Thymus (tissue), 11 donors: ENCODE data around the gene MRPL55. TPM values are rescaled to one million over a fixed set of nuclear protein-coding genes. Genes with fewer than 3 reads are reported as not detected.

ENCODE experiments used
- DNase-seq, 9 donors: peaks; one replicate each; pipeline ENCODE4 v3.0.0-alpha.2; 2013; ENCODE audit warnings: low spot score in 9 of 9, low read depth in 6 of 9, missing footprints in 1 of 9
- H3K27ac ChIP-seq, 2 donors: one replicate each; pipeline ENCODE4 v1.5.1; 2013; ENCODE audit warnings: control low read depth in 1 of 2, low read depth in 1 of 2, low read length in 1 of 2, mild to moderate bottlenecking in 1 of 2, moderate library complexity in 1 of 2
- H3K27me3 ChIP-seq, 2 donors: one replicate each; pipeline ENCODE4 v1.5.1; 2013; ENCODE audit warnings: low read length in 1 of 2; ENCODE audit not compliant: control insufficient read depth in 2 of 2, insufficient read depth in 1 of 2
- H3K36me3 ChIP-seq, 2 donors: one replicate each; pipeline ENCODE4 v1.5.1; 2013; ENCODE audit warnings: low read length in 1 of 2, mild to moderate bottlenecking in 1 of 2, moderate library complexity in 1 of 2; ENCODE audit not compliant: control insufficient read depth in 2 of 2, insufficient read depth in 2 of 2
- H3K4me1 ChIP-seq, 2 donors: one replicate each; pipeline ENCODE4 v1.5.1; 2013; ENCODE audit warnings: low read length in 2 of 2; ENCODE audit not compliant: control insufficient read depth in 2 of 2, insufficient read depth in 2 of 2
- H3K4me3 ChIP-seq, 2 donors: one replicate each; pipeline ENCODE4 v1.5.1; 2013; ENCODE audit warnings: low read length in 2 of 2, control low read depth in 1 of 2, mild to moderate bottlenecking in 1 of 2
- H3K9me3 ChIP-seq, 2 donors: one replicate each; pipeline ENCODE4 v1.5.1; 2013; ENCODE audit warnings: low read length in 1 of 2, mild to moderate bottlenecking in 1 of 2; ENCODE audit not compliant: control insufficient read depth in 2 of 2, insufficient read depth in 1 of 2
- WGBS: extraction: QIAGEN DNeasy Blood & Tissue Kit; methylation state at CpG from one replicate; pipeline ENCODE4 v1.1.7; 2013; 5-methylcytosine and 5-hydroxymethylcytosine counted together
- polyA plus RNA-seq: library from polyadenylated mRNA; stranded (reverse); fragments of 200-250 nt; gene quantifications from one replicate; pipeline ENCODE4 v1.2.3, GENCODE V29; 2013
- total RNA-seq: library from RNA; stranded (reverse); fragments of 120-200 nt; gene quantifications from one replicate; pipeline ENCODE4 v1.2.4, GENCODE V29; 2013
- donor health status: healthy.

The MRPL55 gene
- total and polyA plus RNA-seq, 2 donors, result 58.5 to 96.7 TPM

DNA sequence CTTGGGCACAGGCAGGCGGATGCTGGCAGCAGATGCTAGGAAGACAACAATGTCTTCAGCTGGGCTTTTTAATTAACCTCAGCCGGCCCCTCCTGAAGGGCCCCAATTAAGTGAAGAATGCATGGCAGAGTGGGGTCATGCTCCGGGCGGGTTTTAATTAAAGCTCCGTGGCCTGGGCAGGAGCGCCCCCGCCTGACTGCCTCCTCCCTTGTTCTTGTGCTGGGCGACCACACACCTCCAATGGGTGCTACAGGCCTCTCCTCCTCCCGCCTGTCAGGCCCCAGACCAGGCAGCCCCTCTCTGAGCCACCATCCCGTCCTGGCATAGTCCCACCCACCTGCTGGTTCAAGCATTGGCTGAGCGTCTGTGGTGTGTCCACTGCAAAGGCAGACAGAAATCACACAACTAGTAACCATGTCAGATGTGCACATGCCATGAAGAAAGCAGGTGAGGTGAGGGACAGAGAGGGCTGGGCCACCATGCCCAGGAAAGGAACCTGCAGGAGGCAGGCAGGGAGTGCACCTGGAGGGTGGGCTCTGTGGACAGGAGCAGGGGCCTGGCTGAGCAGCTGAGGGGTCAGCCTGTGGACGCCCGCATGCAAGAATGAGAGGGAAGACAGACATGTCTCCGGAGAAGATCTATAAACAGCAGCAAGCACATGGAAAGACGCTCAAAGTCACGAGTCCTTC, 35.1 kb downstream of the MRPL55 start:
- 67% methylated on average over 16 of the region's 16 CpGs for WGBS
- H3K36me3 ChIP-seq, result no peaks in the 10 kb centered on the region
- DNase-seq, result no peak
- no peak overlapping the region for H3K4me3 ChIP-seq
- peaks cover 0 to 56% of the 10 kb centered on the region in 2 donors for H3K27me3 ChIP-seq
- H3K27ac ChIP-seq, result no peak overlapping the region
- no peaks in the 10 kb centered on the region for H3K9me3 ChIP-seq
- H3K4me1 ChIP-seq, result no peaks in the 10 kb centered on the region

GRCh38 chr1:228073061-228073856, 35.8 kb downstream of the MRPL55 start:
- no peak for DNase-seq
- WGBS, result 79% methylated on average over 23 of the region's 23 CpGs

DNA sequence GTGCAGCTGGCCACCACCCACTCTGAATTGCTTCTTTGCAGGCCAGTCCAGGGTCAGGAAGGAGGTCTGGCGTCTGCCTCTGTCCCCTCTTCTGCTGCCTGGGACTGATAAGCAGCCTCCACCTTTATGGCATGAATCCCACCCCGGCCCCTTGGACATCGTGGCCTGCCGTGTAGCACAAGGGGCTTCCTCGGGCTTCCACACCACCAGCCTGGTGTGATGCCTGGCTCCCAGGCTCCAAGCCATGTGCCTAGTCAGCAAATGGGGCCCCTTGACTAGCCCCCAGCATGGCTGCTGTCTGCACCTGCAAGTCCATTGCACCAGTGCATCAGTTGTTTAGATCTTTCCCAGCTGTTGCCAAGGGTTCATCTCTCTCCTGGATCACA, 36.4 kb downstream of the MRPL55 start:
- Histone ChIP-seq H3K27ac (no peak overlapping the region), H3K4me3 (no peak overlapping the region), H3K4me1 (no peaks in the 10 kb centered on the region), H3K27me3 (peaks cover 0 to 64% of the 10 kb centered on the region in 2 donors), H3K36me3 (no peaks in the 10 kb centered on the region), H3K9me3 (no peaks in the 10 kb centered on the region)
- 68% methylated on average over 5 of the region's 5 CpGs for WGBS
- no peak for DNase-seq

More at GRCh38 chr1:228073061-228073856, 35.8 kb downstream of the MRPL55 start:
- H3K4me1 ChIP-seq, result no peaks in the 10 kb centered on the region
- H3K4me3 ChIP-seq, result no peak overlapping the region
- H3K36me3 ChIP-seq, result no peaks in the 10 kb centered on the region
- H3K27ac ChIP-seq, result no peak overlapping the region
- no peaks in the 10 kb centered on the region for H3K9me3 ChIP-seq
- peaks cover 0 to 63% of the 10 kb centered on the region in 2 donors for H3K27me3 ChIP-seq

DNA sequence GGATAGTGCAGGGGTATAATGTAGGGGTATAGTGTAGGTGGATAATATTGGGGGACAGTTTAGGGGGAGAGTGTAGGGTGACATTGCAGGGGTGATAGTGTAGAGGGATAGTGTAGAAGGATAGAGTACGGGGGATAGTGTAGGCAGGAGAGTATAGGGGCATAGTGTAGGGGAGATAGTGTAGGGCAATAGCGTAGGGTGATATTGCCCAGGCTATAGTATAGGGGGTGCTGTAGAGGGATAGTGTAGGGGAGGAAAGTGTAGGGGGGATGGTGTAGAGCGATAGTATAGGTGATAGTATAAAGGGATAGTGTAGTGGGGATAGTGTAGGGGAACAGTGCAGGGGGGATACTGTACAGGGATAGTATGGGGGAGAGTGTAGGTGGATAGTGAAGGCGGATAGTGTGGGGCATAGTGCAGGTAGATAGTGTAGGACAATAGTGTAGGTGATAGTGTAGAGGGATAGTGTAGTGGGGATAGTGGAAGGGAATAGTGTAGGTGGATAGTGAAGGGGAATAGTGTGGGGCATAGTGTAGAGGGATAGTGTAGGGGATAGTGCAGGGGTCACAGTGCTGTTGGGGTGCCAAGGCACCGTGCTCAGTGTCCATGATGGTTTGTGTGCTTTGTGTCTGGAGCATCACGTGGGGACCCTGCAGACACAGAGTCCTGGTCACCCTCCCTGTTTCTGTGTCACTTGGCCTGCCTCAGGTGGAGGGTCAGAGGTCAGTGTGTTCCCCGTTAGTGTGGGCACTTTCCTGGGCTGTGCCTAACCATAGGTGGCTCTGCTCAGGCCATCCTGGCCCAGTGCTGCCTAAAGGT, 37.1 kb downstream of the MRPL55 start:
- no peak overlapping the region for H3K27ac ChIP-seq
- no peaks in the 10 kb centered on the region for H3K36me3 ChIP-seq
- DNase-seq, result no peak
- H3K27me3 ChIP-seq, result peaks cover 0 to 70% of the 10 kb centered on the region in 2 donors
- H3K4me1 ChIP-seq, result no peaks in the 10 kb centered on the region
- WGBS, result 73% methylated on average over 7 of the region's 7 CpGs
- no peaks in the 10 kb centered on the region for H3K9me3 ChIP-seq
- H3K4me3 ChIP-seq, result no peak overlapping the region

DNA sequence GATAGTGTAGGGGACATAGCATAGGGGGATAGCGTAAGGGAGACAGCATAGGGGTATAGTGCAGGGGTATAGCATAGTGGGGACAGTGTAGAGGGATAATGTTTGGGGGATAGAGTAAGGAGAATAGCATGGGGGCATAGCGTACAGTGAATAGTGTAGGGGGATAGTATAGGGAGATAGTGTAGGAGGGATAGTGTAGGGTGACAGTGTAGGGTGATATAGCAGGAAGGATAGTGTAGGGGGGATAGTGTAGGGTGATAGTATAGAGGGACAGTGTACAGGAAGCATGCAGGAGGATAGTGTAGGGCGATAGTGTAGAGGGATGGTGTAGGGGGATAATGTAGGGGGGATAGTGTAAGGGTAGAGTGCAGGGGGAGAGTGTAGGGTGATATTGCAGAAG, 38.2 kb downstream of the MRPL55 start:
- H3K4me1 ChIP-seq, result no peaks in the 10 kb centered on the region
- no peak overlapping the region for H3K4me3 ChIP-seq
- DNase-seq, result no peak
- no peak overlapping the region for H3K27ac ChIP-seq
- H3K9me3 ChIP-seq, result no peaks in the 10 kb centered on the region
- H3K27me3 ChIP-seq, result peaks cover 0 to 81% of the 10 kb centered on the region in 2 donors
- 66% methylated on average over 3 of the region's 3 CpGs for WGBS
- H3K36me3 ChIP-seq, result no peaks in the 10 kb centered on the region

- Histone ChIP-seq H3K36me3 (no peaks in the 10 kb centered on the region), H3K4me1 (no peaks in the 10 kb centered on the region), H3K9me3 (no peaks in the 10 kb centered on the region), H3K27me3 (peaks cover 0 to 81% of the 10 kb centered on the region in 2 donors), H3K27ac (no peak overlapping the region), H3K4me3 (no peak overlapping the region)
- WGBS, result 53% methylated on average over 2 of the region's 2 CpGs
- DNase-seq, result no peak
Measured at GRCh38 chr1:228070173-228070572, 38.9 kb downstream of the MRPL55 start.

DNA sequence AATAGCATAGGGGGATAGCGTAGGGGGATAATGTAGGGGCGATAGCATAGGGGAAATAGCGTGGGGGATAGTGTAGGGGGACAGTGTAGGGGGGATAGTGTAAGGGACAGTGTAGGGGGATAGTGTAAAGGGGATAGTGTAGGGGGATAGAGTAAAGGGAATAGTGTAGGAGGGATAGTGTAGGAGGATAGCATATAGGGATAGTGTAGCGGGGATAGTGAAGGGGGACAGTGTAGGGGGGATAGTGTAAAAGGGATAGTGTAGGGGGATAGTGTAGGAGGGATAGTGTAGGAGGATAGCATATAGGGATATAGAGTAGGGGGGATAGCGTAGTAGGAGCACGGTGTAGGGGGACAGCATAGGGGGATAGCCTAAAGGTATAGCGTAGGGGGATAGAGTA, 40.7 kb downstream of the MRPL55 start:
- Histone ChIP-seq H3K27me3 (peaks cover 0 to 83% of the 10 kb centered on the region in 2 donors), H3K4me3 (no peak overlapping the region), H3K9me3 (no peaks in the 10 kb centered on the region), H3K36me3 (no peaks in the 10 kb centered on the region), H3K4me1 (no peaks in the 10 kb centered on the region), H3K27ac (no peak overlapping the region)
- DNase-seq, result no peak
- WGBS, result 81% methylated on average over 7 of the region's 7 CpGs

- H3K4me1 ChIP-seq, result no peaks in the 10 kb centered on the region
- H3K36me3 ChIP-seq, result no peaks in the 10 kb centered on the region
- H3K4me3 ChIP-seq, result no peak overlapping the region
- H3K27me3 ChIP-seq, result peaks cover 0 to 83% of the 10 kb centered on the region in 2 donors
- DNase-seq, result no peak
- H3K27ac ChIP-seq, result no peak overlapping the region
- 67% methylated on average over 10 of the region's 10 CpGs for WGBS
- H3K9me3 ChIP-seq, result no peaks in the 10 kb centered on the region
Measured at GRCh38 chr1:228066891-228067654, 42.0 kb downstream of the MRPL55 start.
